ENCODE results near the gene TECTA.

DNA sequence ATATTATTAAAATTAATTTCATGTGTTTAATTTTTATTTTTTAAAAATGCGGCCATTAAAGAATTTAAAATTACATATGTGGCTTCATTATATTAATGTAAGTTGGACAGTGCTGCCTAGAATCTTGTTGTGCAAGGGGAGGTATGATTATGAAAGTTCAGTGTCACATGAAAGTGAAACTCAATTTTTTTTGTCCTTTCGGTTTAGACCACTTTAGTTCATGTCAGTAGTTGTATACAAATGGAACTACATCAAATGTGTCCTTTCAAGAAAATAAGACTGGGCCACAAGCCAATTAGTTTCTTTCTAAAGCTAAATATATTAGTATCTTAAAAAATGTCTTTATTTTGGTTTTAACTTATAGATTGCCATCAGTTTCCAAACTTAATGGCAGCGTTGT, 41.4 kb upstream of the TECTA start:
- TF ChIP-seq, protein P1, sequence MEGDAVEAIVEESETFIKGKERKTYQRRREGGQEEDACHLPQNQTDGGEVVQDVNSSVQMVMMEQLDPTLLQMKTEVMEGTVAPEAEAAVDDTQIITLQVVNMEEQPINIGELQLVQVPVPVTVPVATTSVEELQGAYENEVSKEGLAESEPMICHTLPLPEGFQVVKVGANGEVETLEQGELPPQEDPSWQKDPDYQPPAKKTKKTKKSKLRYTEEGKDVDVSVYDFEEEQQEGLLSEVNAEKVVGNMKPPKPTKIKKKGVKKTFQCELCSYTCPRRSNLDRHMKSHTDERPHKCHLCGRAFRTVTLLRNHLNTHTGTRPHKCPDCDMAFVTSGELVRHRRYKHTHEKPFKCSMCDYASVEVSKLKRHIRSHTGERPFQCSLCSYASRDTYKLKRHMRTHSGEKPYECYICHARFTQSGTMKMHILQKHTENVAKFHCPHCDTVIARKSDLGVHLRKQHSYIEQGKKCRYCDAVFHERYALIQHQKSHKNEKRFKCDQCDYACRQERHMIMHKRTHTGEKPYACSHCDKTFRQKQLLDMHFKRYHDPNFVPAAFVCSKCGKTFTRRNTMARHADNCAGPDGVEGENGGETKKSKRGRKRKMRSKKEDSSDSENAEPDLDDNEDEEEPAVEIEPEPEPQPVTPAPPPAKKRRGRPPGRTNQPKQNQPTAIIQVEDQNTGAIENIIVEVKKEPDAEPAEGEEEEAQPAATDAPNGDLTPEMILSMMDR (optimal IDR thresholded peaks at IDR 0.05 in 1 of 3, IDR thresholded peaks at IDR 0.05 in 1 of 3, conservative IDR thresholded peaks at IDR 0.05 in 1 of 3; ENCODE audit: extremely low read depth in 1 of 3, insufficient read depth in 2 of 3, low read length in 3 of 3) = no peak
- no peak for TF ChIP-seq EZH2 (IDR thresholded peaks at IDR 0.05; ENCODE audit: low read length)
